ENCODE measurements around the gene PRKAB2. TPM values are rescaled to one million over a fixed set of nuclear protein-coding genes. Genes with fewer than 3 reads are reported as not detected.

PRKAB2 gene
- total and polyA plus RNA-seq, 2 of the 13 experiments (the other 11 are each of a cell fraction or from before 2014, with no cell fraction given), result 44.0 to 118 TPM

DNA sequence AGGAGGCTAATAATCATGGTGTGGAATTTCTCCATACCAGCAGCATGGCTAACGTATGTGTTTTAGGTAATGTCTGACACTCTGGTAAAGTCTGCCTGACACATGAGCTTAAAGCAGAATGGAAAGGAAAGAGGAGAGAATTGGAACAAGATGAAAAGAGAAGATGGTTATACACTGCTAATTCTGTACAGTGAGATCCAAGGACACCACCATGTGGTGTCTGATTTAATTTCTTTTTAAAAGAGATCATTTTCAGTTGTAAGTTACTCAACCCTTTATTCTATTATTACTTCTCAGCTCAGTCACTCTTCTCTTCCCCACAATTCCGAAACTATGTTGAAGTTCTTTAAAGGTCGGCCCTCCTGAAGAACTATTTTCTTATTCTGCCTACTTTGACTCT lies 15.6 kb downstream of the PRKAB2 start:
- CTCF ChIA-PET (ENCODE audit: low intra/inter-chr PET ratio, low total read pairs), result no interaction called here
- WGBS (ENCODE audit: low lambda C conversion rate), result 96% methylated on average over 3 of the region's 3 CpGs
- no peak for FAIRE-seq
- BruUV-seq (replicated peaks), result no TSS peak
- H3K4me3 ChIP-seq (replicated peaks in 1 of 3; ENCODE audit: insufficient read depth in 1 of 3, low read depth in 2 of 3, low read length in 3 of 3), result no peak overlapping the region
- POLR2A ChIA-PET, result no interaction called here
- in situ Hi-C loops (cut with HindIII; ENCODE audit: extremely low pct_ligation_motif_present, low pct_unique_long_range_greater_than_20kb), result no loop called here
- ATAC-seq, result no peak
- no peak overlapping the region for H3K9ac ChIP-seq (ENCODE audit: insufficient read depth, low read depth, low read length)
- no peak overlapping the region for H2AFZ ChIP-seq (ENCODE audit: low read length)
- no peak for DNase-seq (ENCODE audit: low spot score)
- TF ChIP-seq, protein P1, sequence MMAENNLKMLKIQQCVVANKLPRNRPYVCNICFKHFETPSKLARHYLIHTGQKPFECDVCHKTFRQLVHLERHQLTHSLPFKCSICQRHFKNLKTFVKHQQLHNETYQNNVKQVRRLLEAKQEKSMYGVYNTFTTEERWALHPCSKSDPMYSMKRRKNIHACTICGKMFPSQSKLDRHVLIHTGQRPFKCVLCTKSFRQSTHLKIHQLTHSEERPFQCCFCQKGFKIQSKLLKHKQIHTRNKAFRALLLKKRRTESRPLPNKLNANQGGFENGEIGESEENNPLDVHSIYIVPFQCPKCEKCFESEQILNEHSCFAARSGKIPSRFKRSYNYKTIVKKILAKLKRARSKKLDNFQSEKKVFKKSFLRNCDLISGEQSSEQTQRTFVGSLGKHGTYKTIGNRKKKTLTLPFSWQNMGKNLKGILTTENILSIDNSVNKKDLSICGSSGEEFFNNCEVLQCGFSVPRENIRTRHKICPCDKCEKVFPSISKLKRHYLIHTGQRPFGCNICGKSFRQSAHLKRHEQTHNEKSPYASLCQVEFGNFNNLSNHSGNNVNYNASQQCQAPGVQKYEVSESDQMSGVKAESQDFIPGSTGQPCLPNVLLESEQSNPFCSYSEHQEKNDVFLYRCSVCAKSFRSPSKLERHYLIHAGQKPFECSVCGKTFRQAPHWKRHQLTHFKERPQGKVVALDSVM (CRISPR knock-in tag; IDR thresholded peaks at IDR 0.05), result no peak
- no peak for TF ChIP-seq REPIN1 (CRISPR knock-in tag; IDR thresholded peaks at IDR 0.05; ENCODE audit: borderline replicate concordance, low read depth)
- TF ChIP-seq, protein P2, sequence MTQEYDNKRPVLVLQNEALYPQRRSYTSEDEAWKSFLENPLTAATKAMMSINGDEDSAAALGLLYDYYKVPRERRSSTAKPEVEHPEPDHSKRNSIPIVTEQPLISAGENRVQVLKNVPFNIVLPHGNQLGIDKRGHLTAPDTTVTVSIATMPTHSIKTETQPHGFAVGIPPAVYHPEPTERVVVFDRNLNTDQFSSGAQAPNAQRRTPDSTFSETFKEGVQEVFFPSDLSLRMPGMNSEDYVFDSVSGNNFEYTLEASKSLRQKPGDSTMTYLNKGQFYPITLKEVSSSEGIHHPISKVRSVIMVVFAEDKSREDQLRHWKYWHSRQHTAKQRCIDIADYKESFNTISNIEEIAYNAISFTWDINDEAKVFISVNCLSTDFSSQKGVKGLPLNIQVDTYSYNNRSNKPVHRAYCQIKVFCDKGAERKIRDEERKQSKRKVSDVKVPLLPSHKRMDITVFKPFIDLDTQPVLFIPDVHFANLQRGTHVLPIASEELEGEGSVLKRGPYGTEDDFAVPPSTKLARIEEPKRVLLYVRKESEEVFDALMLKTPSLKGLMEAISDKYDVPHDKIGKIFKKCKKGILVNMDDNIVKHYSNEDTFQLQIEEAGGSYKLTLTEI (CRISPR knock-in tag; conservative IDR thresholded peaks at IDR 0.05), result no peak
- intact Hi-C loops (cut with micrococcal nuclease; ENCODE audit: unreplicated experiment), result no loop called here
- no peaks in the 10 kb centered on the region for H3K27me3 ChIP-seq (ENCODE audit: control insufficient read depth in 1 of 2, insufficient read depth in 2 of 2, low read length in 2 of 2)
- H4K20me1 ChIP-seq (ENCODE audit: insufficient read depth, low read length), result no peaks in the 10 kb centered on the region; the same call in 1 of the 2 replicates
- peaks cover 29 to 69% of the 10 kb centered on the region in 2 experiments for H3K36me3 ChIP-seq (replicated peaks in 1 of 2; ENCODE audit: control insufficient read depth in 1 of 2, insufficient read depth in 2 of 2, low read length in 2 of 2)
- peaks cover 8% of the 10 kb centered on the region for H3K79me2 ChIP-seq (ENCODE audit: insufficient read depth, low read length)
- H3K4me1 ChIP-seq (ENCODE audit: insufficient read depth, low read length), result peaks cover 16% of the 10 kb centered on the region
- H3K27ac ChIP-seq (ENCODE audit: extremely low read length, insufficient read depth, low read length), result no peak overlapping the region
- no peaks in the 10 kb centered on the region for H3K9me3 ChIP-seq (ENCODE audit: low read length)
- no peak overlapping the region for H3K4me2 ChIP-seq (ENCODE audit: low read depth, low read length)

DNA sequence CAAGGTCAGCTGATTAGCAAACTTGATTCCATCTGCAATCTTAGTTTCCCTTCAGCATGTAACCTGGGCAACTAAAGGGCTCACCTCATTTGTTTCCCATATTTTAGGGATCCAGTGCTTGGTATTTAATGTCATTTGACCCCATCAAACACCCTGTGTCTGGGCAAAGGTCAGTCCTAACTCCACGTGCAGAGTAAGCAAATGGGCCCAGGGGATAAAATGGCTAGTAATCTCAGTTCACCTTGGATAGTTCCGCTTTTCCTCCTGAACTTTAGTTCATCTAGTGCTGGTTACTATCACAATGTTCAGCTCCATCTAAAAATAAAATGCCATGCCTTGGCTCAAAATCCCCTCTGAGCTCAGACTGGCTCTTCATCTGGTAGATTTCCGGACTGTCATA lies 19.5 kb downstream of the PRKAB2 start:
- H3K79me2 ChIP-seq (ENCODE audit: insufficient read depth, low read length), result no peaks in the 10 kb centered on the region
- DNase-seq (ENCODE audit: low spot score) (no peak), FAIRE-seq (no peak), ATAC-seq (peak; percentile 33)
- no peak overlapping the region for H2AFZ ChIP-seq (ENCODE audit: low read length)
- H3K27me3 ChIP-seq (ENCODE audit: control insufficient read depth in 1 of 2, insufficient read depth in 2 of 2, low read length in 2 of 2), result no peaks in the 10 kb centered on the region
- BruUV-seq (replicated peaks), result no TSS peak
- intact Hi-C loops (cut with micrococcal nuclease; ENCODE audit: unreplicated experiment), result no loop called here
- CTCF ChIA-PET (ENCODE audit: low intra/inter-chr PET ratio, low total read pairs), result no interaction called here
- no peak overlapping the region for H3K27ac ChIP-seq (ENCODE audit: extremely low read length, insufficient read depth, low read length)
- H3K9me3 ChIP-seq (ENCODE audit: low read length), result no peaks in the 10 kb centered on the region
- POLR2A ChIA-PET, result interaction anchor here (1.2 kb wide), 1 partner anchor 9 kb away, joined by 7 read pairs; no protein-coding TSS in a partner anchor
- no peaks in the 10 kb centered on the region for H4K20me1 ChIP-seq (ENCODE audit: insufficient read depth, low read length)
- in situ Hi-C loops (cut with HindIII; ENCODE audit: extremely low pct_ligation_motif_present, low pct_unique_long_range_greater_than_20kb), result no loop called here
- 66% methylated on average over 3 of the region's 3 CpGs for WGBS (ENCODE audit: low lambda C conversion rate)
- no peak overlapping the region for H3K4me2 ChIP-seq (ENCODE audit: low read depth, low read length)
- H3K4me1 ChIP-seq (ENCODE audit: insufficient read depth, low read length), result peaks cover 16% of the 10 kb centered on the region
- no peak overlapping the region for H3K9ac ChIP-seq (ENCODE audit: insufficient read depth, low read depth, low read length)
- no peak overlapping the region for H3K4me3 ChIP-seq (replicated peaks in 1 of 3; ENCODE audit: insufficient read depth in 1 of 3, low read depth in 2 of 3, low read length in 3 of 3)
- peaks cover 14 to 32% of the 10 kb centered on the region in 2 experiments for H3K36me3 ChIP-seq (replicated peaks in 1 of 2; ENCODE audit: control insufficient read depth in 1 of 2, insufficient read depth in 2 of 2, low read length in 2 of 2)
- TF ChIP-seq EP300 (IDR thresholded peaks at IDR 0.05; ENCODE audit: low read depth in 2 of 2, low read length in 2 of 2), result 0 out of 4 replicates have a peak, but pooled peaks of 1 of the 2 experiments have one; percentile 7
- no peak for TF ChIP-seq EP300 (CRISPR knock-in tag; IDR thresholded peaks at IDR 0.05; ENCODE audit: borderline replicate concordance)
- no peak for TF ChIP-seq ZNF430 (CRISPR knock-in tag; IDR thresholded peaks at IDR 0.05)
- TF ChIP-seq HNF4A (CRISPR knock-in tag; IDR thresholded peaks at IDR 0.05), result peak; percentile 25; the same call in 1 of the 2 replicates
- no peak for TF ChIP-seq PCBP1 (IDR thresholded peaks at IDR 0.05; ENCODE audit: borderline replicate concordance, low read depth, low read length)
- TF ChIP-seq, protein P3, sequence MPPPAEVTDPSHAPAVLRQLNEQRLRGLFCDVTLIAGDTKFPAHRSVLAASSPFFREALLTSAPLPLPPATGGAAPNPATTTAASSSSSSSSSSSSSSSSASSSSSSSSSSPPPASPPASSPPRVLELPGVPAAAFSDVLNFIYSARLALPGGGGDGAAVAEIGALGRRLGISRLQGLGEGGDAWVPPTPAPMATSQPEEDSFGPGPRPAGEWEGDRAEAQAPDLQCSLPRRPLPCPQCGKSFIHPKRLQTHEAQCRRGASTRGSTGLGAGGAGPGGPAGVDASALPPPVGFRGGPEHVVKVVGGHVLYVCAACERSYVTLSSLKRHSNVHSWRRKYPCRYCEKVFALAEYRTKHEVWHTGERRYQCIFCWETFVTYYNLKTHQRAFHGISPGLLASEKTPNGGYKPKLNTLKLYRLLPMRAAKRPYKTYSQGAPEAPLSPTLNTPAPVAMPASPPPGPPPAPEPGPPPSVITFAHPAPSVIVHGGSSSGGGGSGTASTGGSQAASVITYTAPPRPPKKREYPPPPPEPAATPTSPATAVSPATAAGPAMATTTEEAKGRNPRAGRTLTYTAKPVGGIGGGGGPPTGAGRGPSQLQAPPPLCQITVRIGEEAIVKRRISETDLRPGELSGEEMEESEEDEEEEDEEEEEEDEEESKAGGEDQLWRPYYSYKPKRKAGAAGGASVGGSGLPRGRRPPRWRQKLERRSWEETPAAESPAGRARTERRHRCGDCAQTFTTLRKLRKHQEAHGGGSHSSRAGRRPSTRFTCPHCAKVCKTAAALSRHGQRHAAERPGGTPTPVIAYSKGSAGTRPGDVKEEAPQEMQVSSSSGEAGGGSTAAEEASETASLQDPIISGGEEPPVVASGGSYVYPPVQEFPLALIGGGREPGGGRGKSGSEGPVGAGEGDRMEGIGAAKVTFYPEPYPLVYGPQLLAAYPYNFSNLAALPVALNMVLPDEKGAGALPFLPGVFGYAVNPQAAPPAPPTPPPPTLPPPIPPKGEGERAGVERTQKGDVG (CRISPR knock-in tag; IDR thresholded peaks at IDR 0.05; ENCODE audit: borderline replicate concordance), result no peak
- no peak for TF ChIP-seq ZNF296 (CRISPR knock-in tag; conservative IDR thresholded peaks at IDR 0.05)
- no peak for TF ChIP-seq ZNF614 (CRISPR knock-in tag; IDR thresholded peaks at IDR 0.05; ENCODE audit: borderline replicate concordance)
